ENCODE results near the gene EHBP1. TPM values are rescaled to one million over a fixed set of nuclear protein-coding genes. Genes with fewer than 3 reads are reported as not detected.
"Not testable (repeated sequence)": the region's sequence is repeated elsewhere in the genome, so short reads cannot be mapped to it uniquely, and the experiment has no call there.

Gene EHBP1
- total RNA-seq, 2 donors from 2014 or later = 22.4 to 22.9 TPM

DNA sequence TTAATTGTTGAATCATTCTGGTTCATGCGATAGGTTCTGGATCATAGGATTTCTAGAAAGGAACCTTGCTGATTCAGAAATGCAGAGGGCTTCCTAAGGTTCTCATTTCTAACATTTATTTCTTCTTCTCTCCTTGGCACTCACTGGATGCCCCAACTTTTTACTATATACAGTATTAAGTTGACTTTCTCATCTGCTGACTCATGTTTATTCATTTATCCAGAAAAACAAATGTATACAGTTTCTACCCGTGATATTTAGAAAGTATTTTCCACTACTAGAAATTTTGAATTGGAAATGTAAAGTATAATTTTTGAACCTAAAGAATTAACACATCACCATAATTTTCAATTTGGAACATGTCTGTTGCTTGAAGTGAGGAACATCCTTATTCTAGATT is 312.9 kb downstream of the EHBP1 start:
- Histone ChIP-seq H3K4me3 (no peak overlapping the region), H3K9me3 (no peaks in the 10 kb centered on the region), H3K4me1 (no peaks in the 10 kb centered on the region), H3K27ac (no peak overlapping the region), H3K27me3 (no peaks in the 10 kb centered on the region), H3K36me3 (no peaks in the 10 kb centered on the region)
- no peak for DNase-seq (ENCODE audit: low spot score)
- no peak for TF ChIP-seq CTCF (IDR thresholded peaks at IDR 0.05)

DNA sequence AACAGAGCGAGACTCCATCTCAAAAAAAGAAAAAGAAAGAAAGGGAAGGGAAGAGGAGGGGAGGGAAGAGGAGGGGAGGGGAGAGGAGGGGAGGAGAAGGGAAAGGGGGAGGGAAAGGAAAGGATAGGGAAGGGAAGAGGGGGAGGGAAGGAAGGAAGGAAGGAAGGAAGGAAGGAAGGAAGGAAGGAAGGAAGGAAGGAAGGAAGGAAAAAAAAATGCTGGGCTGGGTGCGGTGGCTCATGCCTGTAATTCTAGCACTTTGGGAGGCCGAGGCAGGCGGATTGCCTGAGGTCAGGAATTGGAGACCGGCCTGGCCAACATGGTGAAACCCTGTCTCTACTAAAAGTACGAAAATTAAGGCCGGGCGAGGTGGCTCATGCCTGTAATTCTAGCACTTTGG is 314.2 kb downstream of the EHBP1 start:
- H3K36me3 ChIP-seq; H3K27ac ChIP-seq; H3K4me1 ChIP-seq; H3K9me3 ChIP-seq; H3K4me3 ChIP-seq; DNase-seq (ENCODE audit: low spot score); H3K27me3 ChIP-seq: not testable (repeated sequence)

- no peak for DNase-seq (ENCODE audit: low spot score)
- H3K36me3 ChIP-seq = no peaks in the 10 kb centered on the region
- no peak overlapping the region for H3K4me3 ChIP-seq
Measured at GRCh38 chr2:63023444-63023843, 317.9 kb downstream of the EHBP1 start.

DNA sequence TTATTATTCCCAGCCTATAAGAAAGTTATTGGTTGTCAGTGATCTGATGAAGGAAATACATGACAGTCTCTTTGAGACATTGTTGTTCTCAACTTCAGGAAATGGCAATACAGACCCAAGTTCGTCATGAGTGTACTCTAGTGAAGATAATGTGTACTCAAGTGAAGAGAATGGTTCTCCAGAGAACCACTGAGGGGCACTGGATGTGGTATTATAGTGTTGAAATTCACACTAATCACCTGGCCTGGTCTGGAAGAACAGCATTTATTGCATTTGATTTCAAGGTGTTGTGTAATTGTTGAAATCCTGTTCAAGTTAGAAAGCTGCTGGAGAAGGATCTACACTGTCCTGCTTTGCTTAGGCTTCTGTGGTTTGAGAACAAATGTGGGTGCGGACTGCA is 321.7 kb downstream of the EHBP1 start:
- Histone ChIP-seq H3K9me3 (no peaks in the 10 kb centered on the region), H3K36me3 (no peaks in the 10 kb centered on the region), H3K27me3 (no peaks in the 10 kb centered on the region), H3K4me1 (no peaks in the 10 kb centered on the region), H3K27ac (no peak overlapping the region), H3K4me3 (no peak overlapping the region)
- DNase-seq (ENCODE audit: low spot score) = no peak
- TF ChIP-seq CTCF (IDR thresholded peaks at IDR 0.05) = no peak

More at GRCh38 chr2:63023444-63023843, 317.9 kb downstream of the EHBP1 start:
- H3K27me3 ChIP-seq = no peaks in the 10 kb centered on the region
- no peak overlapping the region for H3K27ac ChIP-seq
- TF ChIP-seq CTCF (IDR thresholded peaks at IDR 0.05) = peak in 1 of 2 donors; percentile 48
- no peaks in the 10 kb centered on the region for H3K4me1 ChIP-seq
- H3K9me3 ChIP-seq = no peaks in the 10 kb centered on the region

GRCh38 chr2:63029058-63029457 is 323.5 kb downstream of the EHBP1 start:
- DNase-seq (ENCODE audit: low spot score) = no peak
- TF ChIP-seq CTCF (IDR thresholded peaks at IDR 0.05) = no peak
- H3K27ac ChIP-seq = no peak overlapping the region
- H3K9me3 ChIP-seq = no peaks in the 10 kb centered on the region
- H3K4me1 ChIP-seq = no peaks in the 10 kb centered on the region
- no peaks in the 10 kb centered on the region for H3K36me3 ChIP-seq
- no peaks in the 10 kb centered on the region for H3K27me3 ChIP-seq
- no peak overlapping the region for H3K4me3 ChIP-seq

GRCh38 chr2:63034526-63034925 is 329.0 kb downstream of the EHBP1 start:
- Histone ChIP-seq H3K4me3 (no peak overlapping the region), H3K27ac (no peak overlapping the region), H3K36me3 (no peaks in the 10 kb centered on the region), H3K27me3 (no peaks in the 10 kb centered on the region), H3K9me3 (no peaks in the 10 kb centered on the region), H3K4me1 (no peaks in the 10 kb centered on the region)
- DNase-seq (ENCODE audit: low spot score) = no peak
- TF ChIP-seq CTCF (IDR thresholded peaks at IDR 0.05) = no peak

All from right atrium auricular region (tissue), 2 donors.